ENCODE results near the gene SMPD3.

SMPD3 gene

GRCh38 chr16:68421076-68421475, 27.2 kb downstream of the SMPD3 start:
- H3K9me3 ChIP-seq (ENCODE audit: low read length), result no peaks in the 10 kb centered on the region
- H2AFZ ChIP-seq (ENCODE audit: low read depth, low read length), result no peak overlapping the region
- H3K36me3 ChIP-seq (ENCODE audit: insufficient read depth, low read length), result no peaks in the 10 kb centered on the region
- H3K27me3 ChIP-seq (ENCODE audit: insufficient read depth, low read length), result peaks cover 13% of the 10 kb centered on the region
- H3K4me3 ChIP-seq (ENCODE audit: low read length), result no peak overlapping the region
- H3K4me1 ChIP-seq (ENCODE audit: insufficient read depth, low read length), result peaks cover 3% of the 10 kb centered on the region

GRCh38 chr16:68420366-68420942, 27.9 kb downstream of the SMPD3 start:
- Histone ChIP-seq H3K4me3 (ENCODE audit: low read length) (no peak overlapping the region), H3K9me3 (ENCODE audit: low read length) (no peaks in the 10 kb centered on the region), H3K36me3 (ENCODE audit: insufficient read depth, low read length) (no peaks in the 10 kb centered on the region), H3K27me3 (ENCODE audit: insufficient read depth, low read length) (peaks cover 13% of the 10 kb centered on the region), H2AFZ (ENCODE audit: low read depth, low read length) (no peak overlapping the region), H3K4me1 (ENCODE audit: insufficient read depth, low read length) (peaks cover 4% of the 10 kb centered on the region)

GRCh38 chr16:68417711-68418301, 30.5 kb downstream of the SMPD3 start:
- Histone ChIP-seq H3K27me3 (ENCODE audit: insufficient read depth, low read length) (peaks cover 17% of the 10 kb centered on the region), H3K4me3 (ENCODE audit: low read length) (no peak overlapping the region), H3K36me3 (ENCODE audit: insufficient read depth, low read length) (no peaks in the 10 kb centered on the region)

GRCh38 chr16:68416057-68417046, 32.0 kb downstream of the SMPD3 start:
- H3K36me3 ChIP-seq (ENCODE audit: insufficient read depth, low read length), result no peaks in the 10 kb centered on the region
- H3K4me1 ChIP-seq (ENCODE audit: insufficient read depth, low read length), result peaks cover 4% of the 10 kb centered on the region
- H3K27me3 ChIP-seq (ENCODE audit: insufficient read depth, low read length), result peaks cover 10% of the 10 kb centered on the region
- no peak overlapping the region for H3K4me3 ChIP-seq (ENCODE audit: low read length)
- no peaks in the 10 kb centered on the region for H3K9me3 ChIP-seq (ENCODE audit: low read length)
- no peak overlapping the region for H2AFZ ChIP-seq (ENCODE audit: low read depth, low read length)

More at GRCh38 chr16:68417711-68418301, 30.5 kb downstream of the SMPD3 start:
- Histone ChIP-seq H3K4me1 (ENCODE audit: insufficient read depth, low read length) (peaks cover 4% of the 10 kb centered on the region), H3K9me3 (ENCODE audit: low read length) (no peaks in the 10 kb centered on the region), H2AFZ (ENCODE audit: low read depth, low read length) (no peak overlapping the region)

DNA sequence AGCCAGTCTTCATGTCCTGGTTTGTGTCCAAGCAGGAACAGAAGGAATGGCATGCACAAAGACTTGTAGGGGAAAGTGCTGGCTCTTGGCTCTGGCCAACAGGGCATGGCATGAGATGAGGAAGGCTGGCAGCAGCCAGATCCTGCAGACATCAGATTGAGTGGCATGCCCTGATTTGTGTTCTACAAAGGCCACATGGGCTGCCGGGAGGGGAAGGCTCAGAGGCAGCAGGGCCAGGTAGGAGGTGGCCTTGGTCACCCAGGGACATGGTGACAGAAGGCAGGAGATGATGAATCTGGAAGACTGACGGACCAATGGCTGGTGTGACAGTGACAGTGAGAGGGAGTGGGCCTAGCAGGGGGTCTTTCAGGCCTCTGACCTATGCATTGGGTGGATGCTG, 33.7 kb downstream of the SMPD3 start:
- no peak overlapping the region for H2AFZ ChIP-seq (ENCODE audit: low read depth, low read length)
- no peaks in the 10 kb centered on the region for H3K9me3 ChIP-seq (ENCODE audit: low read length)
- peaks cover 10% of the 10 kb centered on the region for H3K27me3 ChIP-seq (ENCODE audit: insufficient read depth, low read length)
- peaks cover 4% of the 10 kb centered on the region for H3K4me1 ChIP-seq (ENCODE audit: insufficient read depth, low read length)
- no peak overlapping the region for H3K4me3 ChIP-seq (ENCODE audit: low read length)
- H3K36me3 ChIP-seq (ENCODE audit: insufficient read depth, low read length), result no peaks in the 10 kb centered on the region

DNA sequence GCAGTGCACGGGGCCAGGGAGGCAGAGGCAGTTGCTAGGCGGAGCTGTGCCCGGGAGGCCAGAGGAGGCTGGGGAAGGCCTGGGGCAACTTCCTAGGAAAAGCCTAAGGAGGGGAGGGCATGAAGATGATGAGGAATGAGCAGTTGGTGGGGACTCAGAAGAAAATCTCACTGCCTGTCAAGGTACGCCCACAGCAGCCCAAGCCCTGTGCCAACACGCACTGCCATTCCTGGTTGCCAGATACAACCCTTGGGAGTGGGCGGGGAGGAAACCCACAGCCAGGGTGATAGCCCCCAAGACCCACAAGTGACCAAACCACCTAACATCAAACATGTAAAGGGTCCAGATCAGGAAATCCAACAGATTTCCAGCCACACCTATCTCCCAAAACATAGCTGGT, 36.2 kb downstream of the SMPD3 start:
- no peaks in the 10 kb centered on the region for H3K9me3 ChIP-seq (ENCODE audit: low read length)
- H3K36me3 ChIP-seq (ENCODE audit: insufficient read depth, low read length), result no peaks in the 10 kb centered on the region
- peaks cover 5% of the 10 kb centered on the region for H3K4me1 ChIP-seq (ENCODE audit: insufficient read depth, low read length)
- peaks cover 10% of the 10 kb centered on the region for H3K27me3 ChIP-seq (ENCODE audit: insufficient read depth, low read length)
- H2AFZ ChIP-seq (ENCODE audit: low read depth, low read length), result no peak overlapping the region
- no peak overlapping the region for H3K4me3 ChIP-seq (ENCODE audit: low read length)

DNA sequence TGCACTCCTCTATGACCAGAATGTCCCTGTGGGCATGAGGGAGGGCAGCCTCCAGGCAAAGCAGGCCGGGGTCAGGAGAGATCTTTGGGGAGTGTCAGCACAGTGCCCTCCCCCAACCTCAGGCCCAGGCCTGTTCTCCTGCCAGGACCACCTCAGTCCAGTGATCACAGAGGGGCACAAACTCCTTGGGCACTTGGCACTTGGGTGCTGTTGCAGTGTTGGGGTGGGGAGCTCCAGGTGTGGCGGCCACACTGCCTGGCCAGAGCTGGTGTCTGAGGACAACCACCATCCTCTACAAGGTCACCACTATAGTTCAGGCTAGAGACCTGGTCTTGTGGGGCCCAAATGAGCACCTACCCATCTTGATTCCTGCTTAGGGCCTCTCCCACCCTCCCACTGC, 37.2 kb downstream of the SMPD3 start:
- H3K27me3 ChIP-seq (ENCODE audit: insufficient read depth, low read length), result peaks cover 10% of the 10 kb centered on the region
- no peak overlapping the region for H2AFZ ChIP-seq (ENCODE audit: low read depth, low read length)
- H3K4me3 ChIP-seq (ENCODE audit: low read length), result no peak overlapping the region
- H3K9me3 ChIP-seq (ENCODE audit: low read length), result no peaks in the 10 kb centered on the region
- H3K4me1 ChIP-seq (ENCODE audit: insufficient read depth, low read length), result peaks cover 10% of the 10 kb centered on the region
- H3K36me3 ChIP-seq (ENCODE audit: insufficient read depth, low read length), result no peaks in the 10 kb centered on the region

GRCh38 chr16:68408967-68409366, 39.3 kb downstream of the SMPD3 start:
- Histone ChIP-seq H2AFZ (ENCODE audit: low read depth, low read length) (no peak overlapping the region), H3K4me1 (ENCODE audit: insufficient read depth, low read length) (peaks cover 9% of the 10 kb centered on the region), H3K9me3 (ENCODE audit: low read length) (no peaks in the 10 kb centered on the region), H3K4me3 (ENCODE audit: low read length) (no peak overlapping the region), H3K27me3 (ENCODE audit: insufficient read depth, low read length) (peaks cover 3% of the 10 kb centered on the region), H3K36me3 (ENCODE audit: insufficient read depth, low read length) (no peaks in the 10 kb centered on the region)

DNA sequence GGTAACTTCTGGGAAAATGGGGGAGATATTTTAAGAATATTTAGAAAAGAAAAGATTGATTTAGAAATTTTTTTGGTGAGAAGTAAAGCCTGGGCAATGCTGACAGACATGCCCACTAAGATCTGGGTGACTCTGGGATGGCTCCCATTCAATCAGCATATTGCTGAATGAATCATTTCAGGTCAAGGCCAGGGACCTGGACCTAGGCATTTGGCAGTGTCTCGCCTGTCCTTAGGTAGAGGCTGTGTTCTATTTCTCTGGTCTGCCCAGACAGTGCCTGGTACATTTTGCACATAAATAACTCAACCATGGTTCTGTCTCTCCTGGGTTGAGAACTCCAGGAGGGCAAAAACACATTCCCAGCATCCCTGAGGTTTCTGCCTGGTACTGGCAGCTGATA, 39.9 kb downstream of the SMPD3 start:
- Histone ChIP-seq H2AFZ (ENCODE audit: low read depth, low read length) (no peak overlapping the region), H3K36me3 (ENCODE audit: insufficient read depth, low read length) (no peaks in the 10 kb centered on the region), H3K4me1 (ENCODE audit: insufficient read depth, low read length) (peaks cover 11% of the 10 kb centered on the region), H3K4me3 (ENCODE audit: low read length) (no peak overlapping the region), H3K27me3 (ENCODE audit: insufficient read depth, low read length) (peaks cover 3% of the 10 kb centered on the region), H3K9me3 (ENCODE audit: low read length) (no peaks in the 10 kb centered on the region)

DNA sequence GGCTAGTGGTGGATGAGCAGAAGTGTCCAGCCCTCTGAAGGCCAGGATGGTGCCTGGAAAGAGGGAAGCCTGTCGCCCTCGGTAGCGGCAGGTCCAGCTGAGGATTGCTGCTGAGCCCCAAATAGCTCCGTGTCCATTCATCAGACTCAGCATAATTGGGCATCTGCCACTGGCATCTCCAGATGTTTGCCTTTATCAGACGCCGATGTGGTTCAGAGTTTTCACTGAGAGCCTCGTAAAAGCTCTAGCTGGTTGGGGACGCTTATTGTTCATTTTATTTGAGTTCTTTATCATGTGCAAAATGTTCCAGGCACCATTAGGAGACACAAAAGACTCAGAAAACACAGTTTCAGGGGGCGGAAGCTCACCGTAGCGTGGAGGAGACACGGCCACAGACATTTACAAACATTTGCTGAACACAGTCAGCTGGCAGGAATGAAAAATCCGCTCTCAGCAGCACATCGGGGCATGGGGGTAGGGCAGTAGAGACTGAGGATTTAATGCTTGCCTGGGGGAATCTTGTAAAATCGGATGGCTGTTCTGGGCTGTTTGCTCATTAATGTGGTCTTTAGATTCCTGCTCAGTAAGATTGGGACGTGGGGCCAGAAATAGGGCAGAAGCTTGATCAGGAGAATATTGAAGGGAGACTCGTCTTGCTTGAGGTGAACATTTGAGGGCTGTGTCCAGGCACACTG, 41.7 kb downstream of the SMPD3 start:
- Histone ChIP-seq H3K27me3 (ENCODE audit: insufficient read depth, low read length) (peaks cover 4% of the 10 kb centered on the region), H3K9me3 (ENCODE audit: low read length) (no peaks in the 10 kb centered on the region), H2AFZ (ENCODE audit: low read depth, low read length) (no peak overlapping the region), H3K4me3 (ENCODE audit: low read length) (no peak overlapping the region), H3K4me1 (ENCODE audit: insufficient read depth, low read length) (peaks cover 13% of the 10 kb centered on the region), H3K36me3 (ENCODE audit: insufficient read depth, low read length) (no peaks in the 10 kb centered on the region)

GRCh38 chr16:68404736-68405345, 43.5 kb downstream of the SMPD3 start:
- Histone ChIP-seq H3K4me1 (ENCODE audit: insufficient read depth, low read length) (peaks cover 13% of the 10 kb centered on the region), H3K36me3 (ENCODE audit: insufficient read depth, low read length) (no peaks in the 10 kb centered on the region), H3K4me3 (ENCODE audit: low read length) (no peak overlapping the region), H3K9me3 (ENCODE audit: low read length) (no peaks in the 10 kb centered on the region), H3K27me3 (ENCODE audit: insufficient read depth, low read length) (peaks cover 7% of the 10 kb centered on the region), H2AFZ (ENCODE audit: low read depth, low read length) (no peak overlapping the region)

DNA sequence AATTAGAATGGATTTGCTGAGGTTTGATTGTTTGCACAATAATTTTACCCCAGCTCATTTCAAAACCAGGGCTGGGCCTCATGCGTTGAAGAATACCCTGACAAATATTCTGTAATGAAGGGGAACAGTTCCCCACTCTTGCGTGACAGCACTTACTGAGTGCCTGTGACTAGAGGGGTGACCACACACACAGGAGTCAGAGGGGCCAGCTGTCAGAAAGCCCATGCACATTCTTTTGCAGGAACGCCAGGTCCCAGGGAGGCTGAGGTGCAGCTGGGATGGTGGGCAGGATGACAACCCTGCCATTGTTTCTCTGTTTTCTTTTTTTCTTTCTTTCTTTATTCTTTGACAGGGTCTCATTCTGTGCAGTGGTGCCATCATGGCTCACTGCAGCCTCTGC, 44.6 kb downstream of the SMPD3 start:
- no peaks in the 10 kb centered on the region for H3K36me3 ChIP-seq (ENCODE audit: insufficient read depth, low read length)
- H3K4me1 ChIP-seq (ENCODE audit: insufficient read depth, low read length), result peaks cover 13% of the 10 kb centered on the region
- no peaks in the 10 kb centered on the region for H3K9me3 ChIP-seq (ENCODE audit: low read length)
- H2AFZ ChIP-seq (ENCODE audit: low read depth, low read length), result no peak overlapping the region
- H3K4me3 ChIP-seq (ENCODE audit: low read length), result no peak overlapping the region
- peaks cover 12% of the 10 kb centered on the region for H3K27me3 ChIP-seq (ENCODE audit: insufficient read depth, low read length)
